Left colon (tissue), 2 donors: ENCODE data around the gene CBFA2T2. TPM values are rescaled to one million over a fixed set of nuclear protein-coding genes. Genes with fewer than 3 reads are reported as not detected.
"Not testable (repeated sequence)": the region's sequence is repeated elsewhere in the genome, so short reads cannot be mapped to it uniquely, and the experiment has no call there.

Experiments used
- ATAC-seq: fragments of 200-7000 bp; cut with Tn5 transposase; one replicate; pipeline ENCODE4 v1.9.1; 2020; ENCODE audit warnings: mild to moderate bottlenecking, moderate library complexity
- DNase-seq, 2 donors: peaks; one replicate each; pipeline ENCODE4 v3.0.0-alpha.2; 2020
- intact Hi-C, 2 donors: fragments of 100-400 bp; cut with DNase I in 1 of 2; cut with micrococcal nuclease in 1 of 2; formaldehyde crosslinking; loops; one replicate each; pipeline versions ENCODE4 v1.11.2 to v1.14.0; 2022; cut with DNase I, micrococcal nuclease
- total RNA-seq, 2 donors: library from RNA; stranded (reverse); fragmentation: NEBNext Ultra II Directional; extraction: Animal tissue kit (Norgen Biotek cat#: 25700); gene quantifications; one replicate each; pipeline ENCODE4 v1.2.1, GENCODE V29; 2021
- donor health status: DM: no; HTN: no; CAD: no.
- donor health status: DM: yes; HTN: yes; CAD: no.

Gene CBFA2T2
- total RNA-seq, 2 donors from 2014 or later = 26.9 to 27.3 TPM

DNA sequence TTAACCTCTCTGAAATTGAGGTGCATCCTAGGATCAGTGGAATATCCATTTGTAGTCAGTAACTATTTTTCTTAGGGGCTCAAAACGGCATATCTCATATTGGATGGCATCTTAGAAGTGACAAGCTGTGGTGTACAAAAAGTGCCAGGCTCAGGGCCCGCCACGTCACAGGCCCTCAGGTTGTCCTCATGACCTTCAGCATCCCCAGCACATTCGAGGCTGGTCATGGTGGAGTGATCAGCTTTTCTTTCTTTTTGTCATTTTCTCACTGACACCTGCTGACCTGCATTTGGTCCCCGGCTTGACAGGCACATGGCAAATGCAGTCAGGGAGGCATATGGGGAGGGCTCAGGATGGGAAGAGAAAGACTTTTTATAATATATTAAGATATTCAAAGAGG lies 203.4 kb downstream of the CBFA2T2 start:
- intact Hi-C loops = no loop called here
- no peak for ATAC-seq
- DNase-seq = no peak

GRCh38 chr20:33693741-33694638 lies 204.1 kb downstream of the CBFA2T2 start:
- no peak for ATAC-seq
- DNase-seq = no peak
- intact Hi-C loops = no loop called here

- DNase-seq = no peak
- ATAC-seq = no peak
- intact Hi-C loops = no loop called here
Observed at GRCh38 chr20:33694639-33695012, 204.7 kb downstream of the CBFA2T2 start.

- ATAC-seq = no peak
- no peak for DNase-seq
- intact Hi-C loops = no loop called here
Observed at GRCh38 chr20:33696448-33696847, 206.6 kb downstream of the CBFA2T2 start.

DNA sequence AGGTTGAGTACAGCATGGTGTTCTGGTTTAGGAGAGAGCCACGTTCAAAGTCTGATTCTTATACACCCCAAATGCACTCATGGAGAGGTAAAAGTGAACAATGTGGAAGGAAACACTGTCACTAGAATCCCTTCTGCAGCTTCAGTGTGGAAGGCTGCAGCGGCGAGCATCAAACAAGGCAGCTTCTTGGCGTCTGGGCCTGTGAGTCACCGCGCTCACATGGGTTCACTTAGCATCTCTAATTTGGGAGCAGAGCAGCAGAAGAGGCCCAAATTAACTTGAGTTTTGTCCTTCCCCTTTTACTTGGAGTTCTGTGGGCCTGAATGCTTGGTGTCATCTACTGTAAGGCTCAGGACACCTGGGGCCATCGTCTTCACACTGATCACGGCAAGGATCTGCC lies 207.2 kb downstream of the CBFA2T2 start:
- no peak for DNase-seq
- no peak for ATAC-seq
- intact Hi-C loops = no loop called here

GRCh38 chr20:33698966-33699365 lies 209.1 kb downstream of the CBFA2T2 start:
- ATAC-seq, DNase-seq, intact Hi-C loops: not testable (repeated sequence)

Other genes starting within 250 kb of the CBFA2T2 start
- not detected for gene BPIFB1, start 206.9 kb upstream of the CBFA2T2 start, total RNA-seq
- 10 to 100 TPM; 16.6 to 27.4 TPM for gene CDK5RAP1, start 88.6 kb upstream of the CBFA2T2 start, total RNA-seq
- 1 to 10 TPM; 4.0 to 8.3 TPM for gene SNTA1, start 46.3 kb upstream of the CBFA2T2 start, total RNA-seq
- not detected for gene C20orf144, start 172.2 kb downstream of the CBFA2T2 start, total RNA-seq
- gene ACTL10, start 176.8 kb downstream of the CBFA2T2 start, total RNA-seq = 1 to 10 TPM; 3.5 to 3.8 TPM
- gene NECAB3, start 184.3 kb downstream of the CBFA2T2 start, total RNA-seq = 10 to 100 TPM; 38.5 to 54.1 TPM
- 1 to 10 TPM; 2.6 to 5.9 TPM for gene E2F1, start 196.3 kb downstream of the CBFA2T2 start, total RNA-seq
- 10 to 100 TPM; 13.4 to 22.2 TPM for gene PXMP4, start 230.2 kb downstream of the CBFA2T2 start, total RNA-seq
- 1 to 10 TPM; 4.2 to 4.9 TPM for gene ZNF341, start 241.9 kb downstream of the CBFA2T2 start, total RNA-seq